ENCODE measurements around the gene BRMS1.

Gene BRMS1

DNA sequence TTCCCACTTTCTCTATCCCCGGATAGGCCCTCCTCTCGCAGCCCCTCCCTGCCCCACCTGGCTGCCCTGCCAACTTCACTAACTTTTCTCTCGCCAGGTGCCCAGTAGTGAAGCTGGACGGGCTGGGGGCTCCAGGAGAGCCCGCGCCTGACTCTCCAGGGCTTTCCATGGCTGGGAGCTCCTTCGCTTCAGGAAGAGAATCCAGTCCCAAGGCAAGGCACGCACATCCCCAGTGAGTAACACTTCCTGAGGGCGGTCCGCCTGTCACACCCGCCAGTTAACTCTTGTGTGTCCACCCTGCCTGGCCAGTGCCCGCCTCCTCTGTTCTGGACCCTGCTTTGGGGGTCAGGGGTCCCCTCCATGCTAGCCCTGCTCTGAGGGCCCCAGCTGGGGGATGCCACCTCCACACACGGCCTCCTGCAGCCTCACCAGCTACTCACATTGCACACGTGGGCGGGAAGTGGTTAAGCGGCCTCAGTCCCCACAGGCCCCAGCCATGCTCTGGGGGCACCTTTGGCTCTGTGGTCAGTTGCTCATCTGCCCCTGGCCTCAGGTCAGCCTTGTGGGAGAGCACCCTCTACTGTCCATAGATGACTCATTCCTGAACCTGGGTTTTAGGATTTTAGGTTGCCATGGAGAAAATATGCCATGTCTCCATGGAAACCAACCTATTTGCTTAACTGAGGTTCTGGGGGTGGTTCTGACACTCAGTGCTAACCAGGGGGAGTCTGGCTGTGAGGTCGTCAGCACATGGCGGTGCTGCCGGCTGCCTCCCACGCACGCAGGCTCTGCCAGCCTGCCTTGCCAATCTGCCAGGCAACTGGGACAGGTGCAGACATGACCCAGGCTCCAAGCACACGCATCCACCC is 8.4 kb downstream of the BRMS1 start, which contains the start of gene RIN1:
TSS of gene RIN1 (minus strand) at position 201 of the 869 bp plus-strand sequence. CDS start at position 169, 32 bp downstream.
- peak; percentile 92 for DNase-seq

- DNase-seq, result peak; percentile 38
Measured at GRCh38 chr11:66335531-66336233, 9.2 kb downstream of the BRMS1 start.

- no peak for DNase-seq
Measured at GRCh38 chr11:66334605-66335442, 10.1 kb downstream of the BRMS1 start.

DNA sequence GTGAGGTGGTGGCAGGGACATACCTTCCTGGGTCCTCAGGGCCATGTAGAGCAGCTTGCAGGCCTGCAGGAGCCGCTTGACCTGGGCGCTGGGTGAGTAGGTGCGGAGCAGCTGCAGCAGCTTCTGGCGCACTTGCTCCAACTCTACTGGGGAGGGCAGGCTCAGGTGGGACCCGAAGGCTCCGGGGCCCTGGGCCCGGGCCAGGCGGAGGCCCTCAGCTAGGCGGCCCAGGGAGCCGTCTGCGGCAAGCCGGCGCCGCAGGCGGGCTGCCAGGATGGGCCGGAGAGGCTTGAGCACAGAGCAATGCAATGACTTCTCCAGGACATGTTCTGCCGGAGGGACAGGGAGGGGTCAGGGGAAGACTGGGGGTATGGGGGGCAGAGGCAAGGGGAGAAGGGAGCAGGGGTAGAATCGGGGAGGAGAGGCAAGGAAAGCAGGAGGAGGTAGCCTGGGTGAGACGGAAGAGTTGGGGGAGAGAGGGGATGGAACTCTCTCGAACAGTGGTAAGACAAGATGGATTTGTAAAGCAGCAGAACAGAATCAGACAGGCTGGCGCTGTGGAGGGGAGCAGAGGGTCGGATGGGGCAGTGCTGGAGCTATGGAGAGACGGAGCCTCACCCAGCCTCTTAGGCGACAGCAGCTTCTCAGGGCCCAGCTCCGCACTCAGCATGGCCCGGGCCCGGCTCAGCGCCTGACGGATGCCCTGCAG is 10.9 kb downstream of the BRMS1 start:
- no peak for DNase-seq

- DNase-seq, result no peak
Measured at GRCh38 chr11:66333220-66333877, 11.6 kb downstream of the BRMS1 start.

- DNase-seq, result no peak
Measured at GRCh38 chr11:66332371-66333219, 12.3 kb downstream of the BRMS1 start.

- no peak for DNase-seq
Measured at GRCh38 chr11:66331542-66332370, 13.1 kb downstream of the BRMS1 start.

- DNase-seq, result no peak
Measured at GRCh38 chr11:66330931-66331330, 14.0 kb downstream of the BRMS1 start.

DNA sequence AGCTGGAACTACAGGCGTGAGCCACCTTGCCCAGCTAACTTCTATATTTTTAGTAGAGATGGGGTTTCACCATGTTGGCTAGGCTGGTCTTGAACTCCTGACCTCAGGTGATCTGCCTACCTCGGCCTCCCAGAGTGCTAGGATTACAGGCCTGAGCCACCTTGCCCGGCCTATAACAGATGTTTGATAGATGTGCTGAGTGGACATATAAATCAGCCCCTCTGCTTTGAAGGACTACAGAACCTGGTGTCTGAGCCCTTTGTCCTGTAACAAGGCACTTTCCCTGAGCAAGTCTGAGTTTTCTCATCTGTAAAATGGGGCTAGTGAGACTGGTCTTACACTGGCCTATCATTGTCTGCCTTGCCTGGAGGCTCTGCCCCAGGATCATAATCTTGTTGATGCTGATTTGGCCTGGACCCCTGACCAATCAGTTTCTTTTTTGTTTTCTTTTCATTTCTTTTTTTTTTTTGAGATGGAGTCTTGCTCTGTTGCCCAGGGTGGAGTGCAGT is 15.7 kb downstream of the BRMS1 start:
- no peak for DNase-seq

GRCh38 chr11:66328302-66329144 is 16.4 kb downstream of the BRMS1 start:
- DNase-seq, result peak; percentile 69

DNA sequence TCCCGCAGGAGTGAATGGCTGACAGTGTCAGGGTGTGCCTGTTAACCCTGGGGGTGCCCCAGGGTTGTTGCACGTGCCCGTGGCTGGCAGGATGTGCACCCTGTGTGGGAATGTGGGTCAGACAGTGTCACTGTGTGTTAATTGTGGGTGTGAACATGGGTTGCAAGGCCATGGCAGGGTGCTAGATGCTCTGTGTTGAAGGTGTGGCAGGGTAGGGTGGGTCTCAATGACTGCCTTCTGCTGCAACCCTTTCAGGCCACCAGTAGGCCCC is 16.9 kb downstream of the BRMS1 start:
- DNase-seq, result no peak

- no peak for DNase-seq
Measured at GRCh38 chr11:66327171-66328030, 17.5 kb downstream of the BRMS1 start.

- DNase-seq, result no peak
Measured at GRCh38 chr11:66326261-66327111, 18.4 kb downstream of the BRMS1 start.

DNA sequence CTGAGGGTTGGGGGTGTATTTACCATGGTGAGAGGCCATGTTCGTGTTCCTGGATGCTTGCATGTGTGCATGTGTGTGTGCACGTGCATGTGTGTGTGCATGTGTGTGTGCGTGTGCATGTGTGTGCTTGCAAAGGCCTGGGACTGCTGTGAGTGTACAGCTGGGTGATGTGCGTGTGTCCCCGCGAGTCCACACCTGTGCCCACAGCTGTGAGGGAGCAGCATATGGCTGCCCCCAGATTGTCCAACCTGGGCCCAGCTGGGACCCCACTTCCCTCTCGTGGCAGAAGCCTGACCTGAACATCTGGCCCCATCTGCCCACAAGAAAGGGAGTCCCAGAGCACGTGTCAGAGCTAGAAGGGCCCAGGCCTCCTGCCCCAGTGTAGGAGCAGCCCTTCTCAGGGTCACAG is 19.6 kb downstream of the BRMS1 start:
- peak; percentile 73 for DNase-seq

GRCh38 chr11:66324664-66325063 is 20.2 kb downstream of the BRMS1 start:
- no peak for DNase-seq

DNA sequence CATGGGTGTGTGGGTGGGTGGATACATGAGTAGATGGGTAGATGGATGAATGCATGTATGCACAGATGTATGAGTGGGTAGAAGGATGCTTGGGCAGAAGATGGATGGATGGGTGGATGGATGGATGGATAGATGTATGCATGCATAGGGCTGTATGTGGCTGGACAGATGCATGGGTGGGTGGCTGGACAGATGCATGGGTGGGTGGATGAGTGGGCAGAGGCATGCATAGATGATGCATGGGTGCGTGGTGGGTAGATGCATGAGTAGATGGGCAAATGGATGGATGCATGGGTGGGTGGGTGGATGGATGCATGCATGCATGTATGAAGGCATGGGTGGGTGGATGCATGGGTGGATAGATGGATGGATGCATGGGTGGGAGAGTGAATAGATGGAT is 21.2 kb downstream of the BRMS1 start:
- DNase-seq, result no peak
